Measurements from ENCODE around the gene ACP2.

The ACP2 gene

GRCh38 chr11:47248664-47249377 is at the start of gene ACP2:
ACP2 (minus strand) TSS chr11:47248814; CDS start chr11:47248789, 25 bp downstream.
- peak; percentile 66 for DNase-seq (ENCODE audit: low read depth)
- TF ChIP-seq CTCF (IDR thresholded peaks at IDR 0.05; ENCODE audit: control insufficient read depth, extremely low read depth, insufficient read depth), result peak; percentile 37; the same call in 1 of the 2 replicates
- peak within 1 kb of the TSS; percentile 89 for H3K4me3 ChIP-seq (ENCODE audit: low read depth, low read length)

GRCh38 chr11:47296045-47296444 is 47.4 kb upstream of the ACP2 start:
- TF ChIP-seq CTCF (IDR thresholded peaks at IDR 0.05; ENCODE audit: control insufficient read depth, extremely low read depth, insufficient read depth), result no peak
- H3K4me3 ChIP-seq (ENCODE audit: low read depth, low read length), result no peak overlapping the region
- no peak for DNase-seq (ENCODE audit: low read depth)

GRCh38 chr11:47295385-47295784 is 46.8 kb upstream of the ACP2 start:
- no peak overlapping the region for H3K4me3 ChIP-seq (ENCODE audit: low read depth, low read length)
- TF ChIP-seq CTCF (IDR thresholded peaks at IDR 0.05; ENCODE audit: control insufficient read depth, extremely low read depth, insufficient read depth), result no peak
- DNase-seq (ENCODE audit: low read depth), result no peak

- no peak for TF ChIP-seq CTCF (IDR thresholded peaks at IDR 0.05; ENCODE audit: control insufficient read depth, extremely low read depth, insufficient read depth)
- no peak overlapping the region for H3K4me3 ChIP-seq (ENCODE audit: low read depth, low read length)
- DNase-seq (ENCODE audit: low read depth), result no peak
These were observed 41.2 kb upstream of the ACP2 start for GRCh38 chr11:47289856-47290255.

GRCh38 chr11:47288066-47288465 is 39.5 kb upstream of the ACP2 start:
- TF ChIP-seq CTCF (IDR thresholded peaks at IDR 0.05; ENCODE audit: control insufficient read depth, extremely low read depth, insufficient read depth), result no peak
- no peak for DNase-seq (ENCODE audit: low read depth)
- no peak overlapping the region for H3K4me3 ChIP-seq (ENCODE audit: low read depth, low read length)

- no peak for DNase-seq (ENCODE audit: low read depth)
- no peak for TF ChIP-seq CTCF (IDR thresholded peaks at IDR 0.05; ENCODE audit: control insufficient read depth, extremely low read depth, insufficient read depth)
- H3K4me3 ChIP-seq (ENCODE audit: low read depth, low read length), result no peak overlapping the region
These were observed 37.6 kb upstream of the ACP2 start for GRCh38 chr11:47285969-47286770.

All from LNCaP clone FGC (cell line).